Measurements from ENCODE around the gene CPNE4. TPM values are rescaled to one million over a fixed set of nuclear protein-coding genes. Genes with fewer than 3 reads are reported as not detected.

The CPNE4 gene
- total RNA-seq, 2 donors from 2014 or later, result not detected

DNA sequence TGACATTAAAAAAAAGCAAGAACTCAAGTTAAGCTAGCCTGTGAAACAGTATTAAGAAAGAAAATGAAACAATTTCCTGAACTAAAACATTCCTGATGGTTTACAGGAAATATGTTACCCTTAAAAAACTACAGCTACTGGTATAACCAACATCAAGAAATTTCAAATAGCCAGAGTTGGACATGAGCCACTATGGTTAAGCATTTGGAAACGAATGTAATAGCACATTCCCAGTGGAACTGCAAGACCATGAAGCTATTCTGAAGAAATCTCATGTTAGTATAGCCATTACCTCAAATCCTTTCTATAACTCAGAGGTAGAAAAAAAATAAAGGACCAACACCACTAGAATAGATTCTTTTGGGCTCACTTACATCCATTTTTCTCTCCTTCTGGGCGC lies 30.2 kb downstream of the CPNE4 start:
- Histone ChIP-seq H3K36me3 (replicated peaks in 1 of 2; ENCODE audit: insufficient read depth in 1 of 2, low read depth in 2 of 2) (no peaks in the 10 kb centered on the region), H3K4me3 (no peak overlapping the region), H3K4me1 (no peaks in the 10 kb centered on the region), H3K9me3 (no peaks in the 10 kb centered on the region), H3K27me3 (no peaks in the 10 kb centered on the region), H3K27ac (no peak overlapping the region)
- no peak for ATAC-seq
- intact Hi-C loops (cut with DNase I), result no loop called here
- no peak for TF ChIP-seq CTCF (IDR thresholded peaks at IDR 0.05)
- no peak for TF ChIP-seq POLR2A (IDR thresholded peaks at IDR 0.05)
- WGBS, 2 donors, result 27 to 30% methylated on average over 2 of the region's 2 CpGs
- DNase-seq, result no peak

GRCh38 chr3:132003685-132004084 lies 31.1 kb downstream of the CPNE4 start:
- no peaks in the 10 kb centered on the region for H3K36me3 ChIP-seq (replicated peaks in 1 of 2; ENCODE audit: insufficient read depth in 1 of 2, low read depth in 2 of 2)
- DNase-seq (no peak), ATAC-seq (no peak)
- no peak overlapping the region for H3K4me3 ChIP-seq
- no peaks in the 10 kb centered on the region for H3K9me3 ChIP-seq
- no peaks in the 10 kb centered on the region for H3K27me3 ChIP-seq
- H3K4me1 ChIP-seq, result no peaks in the 10 kb centered on the region
- intact Hi-C loops (cut with DNase I), result no loop called here
- 64% methylated on average over 1 of the region's 1 CpG for WGBS, 2 donors
- H3K27ac ChIP-seq, result no peak overlapping the region
- TF ChIP-seq CTCF (IDR thresholded peaks at IDR 0.05), result no peak
- no peak for TF ChIP-seq POLR2A (IDR thresholded peaks at IDR 0.05)

DNA sequence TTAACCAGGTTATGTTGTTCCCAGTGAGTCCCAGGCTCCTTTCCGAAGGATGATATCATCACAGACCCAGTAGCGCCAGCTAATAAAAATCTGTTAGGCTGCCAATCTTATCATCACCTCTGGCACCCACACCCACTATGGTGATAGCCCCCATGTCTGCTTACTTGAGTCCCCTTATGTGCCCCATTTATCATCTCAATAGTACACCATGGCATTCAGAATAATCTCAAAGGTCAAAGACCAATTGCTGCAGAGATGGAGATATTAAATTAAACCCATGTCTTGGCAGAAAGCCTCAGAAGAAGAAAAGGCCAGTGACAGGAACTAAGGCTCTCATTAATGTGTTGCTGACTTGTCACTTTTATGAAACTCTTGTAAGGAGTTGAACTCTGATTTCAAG lies 32.8 kb downstream of the CPNE4 start:
- DNase-seq (no peak), ATAC-seq (no peak)
- no peaks in the 10 kb centered on the region for H3K4me1 ChIP-seq
- no peaks in the 10 kb centered on the region for H3K36me3 ChIP-seq (replicated peaks in 1 of 2; ENCODE audit: insufficient read depth in 1 of 2, low read depth in 2 of 2)
- H3K4me3 ChIP-seq, result no peak overlapping the region
- intact Hi-C loops (cut with DNase I), result no loop called here
- H3K9me3 ChIP-seq, result no peaks in the 10 kb centered on the region
- TF ChIP-seq POLR2A (IDR thresholded peaks at IDR 0.05) (no peak), CTCF (IDR thresholded peaks at IDR 0.05) (no peak)
- WGBS, 2 donors, result 55 to 62% methylated on average over 2 of the region's 2 CpGs
- no peak overlapping the region for H3K27ac ChIP-seq
- H3K27me3 ChIP-seq, result no peaks in the 10 kb centered on the region

DNA sequence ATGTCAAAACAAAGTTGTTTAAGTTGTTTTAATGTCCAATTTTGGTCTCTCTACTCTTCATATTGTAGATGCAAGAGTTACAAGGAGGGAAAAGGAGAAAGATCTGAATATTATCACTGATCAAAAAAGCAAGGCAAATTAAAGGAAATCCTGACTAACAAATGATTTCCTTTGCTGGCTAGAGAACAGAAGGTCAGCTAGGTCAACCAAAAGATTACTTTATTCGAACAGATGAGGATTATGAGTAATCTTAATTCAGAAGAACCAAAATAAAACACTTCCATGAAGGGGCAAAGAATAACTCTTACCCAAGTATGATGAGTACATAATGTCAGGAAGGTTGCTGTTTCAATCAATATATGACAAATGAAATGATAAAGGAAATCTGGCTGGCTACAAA lies 33.8 kb downstream of the CPNE4 start:
- H3K27ac ChIP-seq, result no peak overlapping the region
- no peaks in the 10 kb centered on the region for H3K27me3 ChIP-seq
- DNase-seq (no peak), ATAC-seq (no peak)
- H3K4me1 ChIP-seq, result no peaks in the 10 kb centered on the region
- TF ChIP-seq POLR2A (IDR thresholded peaks at IDR 0.05) (no peak), CTCF (IDR thresholded peaks at IDR 0.05) (no peak)
- no peaks in the 10 kb centered on the region for H3K9me3 ChIP-seq
- intact Hi-C loops (cut with DNase I), result no loop called here
- 40 to 55% methylated on average over 1 of the region's 1 CpG for WGBS, 2 donors
- H3K36me3 ChIP-seq (replicated peaks in 1 of 2; ENCODE audit: insufficient read depth in 1 of 2, low read depth in 2 of 2), result no peaks in the 10 kb centered on the region
- H3K4me3 ChIP-seq, result no peak overlapping the region

GRCh38 chr3:131998027-131998426 lies 36.8 kb downstream of the CPNE4 start:
- ATAC-seq, result no peak
- TF ChIP-seq POLR2A (IDR thresholded peaks at IDR 0.05) (no peak), CTCF (IDR thresholded peaks at IDR 0.05) (no peak)

More at GRCh38 chr3:131998027-131998426, 36.8 kb downstream of the CPNE4 start:
- Histone ChIP-seq H3K36me3 (replicated peaks in 1 of 2; ENCODE audit: insufficient read depth in 1 of 2, low read depth in 2 of 2) (no peaks in the 10 kb centered on the region), H3K27me3 (no peaks in the 10 kb centered on the region), H3K27ac (no peak overlapping the region), H3K9me3 (no peaks in the 10 kb centered on the region), H3K4me3 (no peak overlapping the region), H3K4me1 (no peaks in the 10 kb centered on the region)
- WGBS, 2 donors, result 21 to 28% methylated on average over 1 of the region's 1 CpG
- DNase-seq, result no peak
- intact Hi-C loops (cut with DNase I), result no loop called here

All from body of pancreas (tissue), 4 donors.